Upper lobe of left lung (tissue), 6 donors: Measurements from ENCODE around the gene LIN7B. TPM values are rescaled to one million over a fixed set of nuclear protein-coding genes. Genes with fewer than 3 reads are reported as not detected.

ENCODE experiments used
- ATAC-seq, 2 donors: fragments of 200-7000 bp; cut with Tn5 transposase; one replicate each; pipeline ENCODE4 v1.9.1; 2022; ENCODE audit warnings: mild to moderate bottlenecking in 2 of 2, moderate library complexity in 2 of 2; ENCODE audit not compliant: low FRiP score in 2 of 2
- DNase-seq, 2 donors: peaks; one replicate each; pipeline ENCODE4 v3.0.0-alpha.2; 2019 to 2020
- H3K27ac ChIP-seq, 4 donors: fragments of 200-600 bp; sonication (generic); one replicate each; pipeline ENCODE4 v1.5.1; 2016 to 2019
- H3K27me3 ChIP-seq, 4 donors: fragments of 200-600 bp; sonication (generic); one replicate each; pipeline ENCODE4 v1.5.1; 2017 to 2019
- H3K36me3 ChIP-seq, 4 donors: fragments of 200-600 bp; sonication (generic); one replicate each; pipeline ENCODE4 v1.5.1; 2016 to 2019
- H3K4me1 ChIP-seq, 4 donors: fragments of 200-600 bp; sonication (generic); one replicate each; pipeline ENCODE4 v1.5.1; 2018 to 2019
- H3K4me3 ChIP-seq, 4 donors: fragments of 200-600 bp; sonication (generic); one replicate each; pipeline ENCODE4 v1.5.1; 2017 to 2019; ENCODE audit warnings: mild to moderate bottlenecking in 2 of 4, moderate library complexity in 1 of 4
- H3K9me3 ChIP-seq, 4 donors: fragments of 200-600 bp; sonication (generic); one replicate each; pipeline ENCODE4 v1.5.1; 2018 to 2019
- CTCF ChIP-seq, 6 experiments: fragments of 450-650 bp in 4 of 6; fragments of 200-600 bp in 2 of 6; sonication (generic) in 2 of 6; IDR thresholded peaks; one replicate each; pipeline ENCODE4 v1.5.1; 2016 to 2019; ENCODE audit warnings: antibody characterized with exemption in 6 of 6
- EP300 ChIP-seq, 4 donors: sonication (generic); formaldehyde crosslinking; IDR thresholded peaks; one replicate each; pipeline ENCODE4 v1.5.1; 2017; ENCODE audit warnings: antibody characterized with exemption in 4 of 4, control low read depth in 2 of 4
- POLR2A ChIP-seq, 4 donors: fragments of 450-650 bp; IDR thresholded peaks; one replicate each; pipeline ENCODE4 v1.5.1; 2016 to 2017; ENCODE audit warnings: antibody characterized with exemption in 4 of 4, mild to moderate bottlenecking in 2 of 4
- POLR2AphosphoS5 ChIP-seq, 2 donors: sonication (generic); formaldehyde crosslinking; IDR thresholded peaks; one replicate each; pipeline ENCODE4 v1.5.1; 2017; ENCODE audit warnings: antibody characterized with exemption in 2 of 2
- WGBS, 2 donors: methylation state at CpG; one replicate each; pipeline ENCODE4 v1.1.5; 2017 to 2018; 5-methylcytosine and 5-hydroxymethylcytosine counted together
- total RNA-seq, 6 donors: library from RNA; depleted of rRNA in 4 of 6; stranded (reverse); fragments of >200 nt in 4 of 6; gene quantifications; one replicate each; pipeline versions ENCODE4 v1.1.0 to v1.2.1, GENCODE V29; 2016 to 2021
- donor health status: DM: no; HTN: no; CAD: no; lungs with moderate emphysema.
- donor health status: DM: no; HTN: yes; CAD: no; lungs with severe emphysema.

LIN7B gene
- total RNA-seq, 6 donors from 2014 or later, result 3.1 to 10.2 (median 7.6) TPM

GRCh38 chr19:49085020-49085867 is 28.9 kb upstream of the LIN7B start, which contains the start of gene SNRNP70:
Gene SNRNP70 (plus strand): TSS chr19:49085451. CDS start chr19:49086415, 964 bp downstream.
- 0 to 1% methylated on average over 24 to 51 of the region's 89 CpGs for WGBS, 2 donors
- peaks cover 1 to 28% (median 19%) of the 10 kb centered on the region in 4 donors for H3K36me3 ChIP-seq
- peak within 1 kb of the TSS; percentile 93 to 100 (median 98) for H3K4me3 ChIP-seq
- peak in 1 of 4 donors; percentile 3 for TF ChIP-seq EP300 (IDR thresholded peaks at IDR 0.05)
- TF ChIP-seq POLR2AphosphoS5 (IDR thresholded peaks at IDR 0.05), result peak; percentile 93 to 97
- peak; percentile 55 to 96 (median 84) for TF ChIP-seq POLR2A (IDR thresholded peaks at IDR 0.05)
- TF ChIP-seq CTCF (IDR thresholded peaks at IDR 0.05), result peak in 3 of 6 experiments; percentile 21 to 60 (median 37)
- H3K4me1 ChIP-seq, result peaks cover 19 to 38% (median 23%) of the 10 kb centered on the region in 4 donors
- H3K27ac ChIP-seq, result peak within 1 kb of the TSS; percentile 89 to 95 (median 92)
- peak; percentile 98 to 100 for DNase-seq
- peak; percentile 99 for ATAC-seq
- no peaks in the 10 kb centered on the region for H3K27me3 ChIP-seq
- no peaks in the 10 kb centered on the region for H3K9me3 ChIP-seq

GRCh38 chr19:49085868-49086232 is 28.3 kb upstream of the LIN7B start:
- ATAC-seq (no peak), DNase-seq (no peak)
- peaks cover 19 to 38% (median 23%) of the 10 kb centered on the region in 4 donors for H3K4me1 ChIP-seq
- H3K27me3 ChIP-seq, result no peaks in the 10 kb centered on the region
- no peak for TF ChIP-seq EP300 (IDR thresholded peaks at IDR 0.05)
- no peak for TF ChIP-seq POLR2A (IDR thresholded peaks at IDR 0.05)
- no peak for TF ChIP-seq POLR2AphosphoS5 (IDR thresholded peaks at IDR 0.05)
- no peak for TF ChIP-seq CTCF (IDR thresholded peaks at IDR 0.05)
- 0 to 3% methylated on average over 14 of the region's 14 CpGs for WGBS, 2 donors
- no peaks in the 10 kb centered on the region for H3K9me3 ChIP-seq
- H3K36me3 ChIP-seq, result peaks cover 7 to 34% (median 25%) of the 10 kb centered on the region in 4 donors
- H3K27ac ChIP-seq, result peak overlapping the region; percentile 89 to 95 (median 92)
- H3K4me3 ChIP-seq, result peak overlapping the region; percentile 93 to 100 (median 98)

- WGBS, 2 donors, result 56 to 57% methylated on average over 11 of the region's 11 CpGs
- TF ChIP-seq POLR2AphosphoS5 (IDR thresholded peaks at IDR 0.05), result no peak
- no peak for TF ChIP-seq EP300 (IDR thresholded peaks at IDR 0.05)
- TF ChIP-seq CTCF (IDR thresholded peaks at IDR 0.05), result no peak
- H3K4me1 ChIP-seq, result peaks cover 19 to 38% (median 23%) of the 10 kb centered on the region in 4 donors
- ATAC-seq, result no peak
- peaks cover 12 to 39% (median 29%) of the 10 kb centered on the region in 4 donors for H3K36me3 ChIP-seq
- H3K4me3 ChIP-seq, result peak overlapping the region; percentile 93 to 100 (median 98)
- DNase-seq, result no peak
- no peaks in the 10 kb centered on the region for H3K27me3 ChIP-seq
- no peaks in the 10 kb centered on the region for H3K9me3 ChIP-seq
- H3K27ac ChIP-seq, result peak overlapping the region in 3 of 4 donors; percentile 91 to 95 (median 92)
Measured at GRCh38 chr19:49086296-49086695, 27.9 kb upstream of the LIN7B start.

- H3K4me3 ChIP-seq, result no peak overlapping the region
- TF ChIP-seq CTCF (IDR thresholded peaks at IDR 0.05) (no peak), POLR2A (IDR thresholded peaks at IDR 0.05) (no peak), POLR2AphosphoS5 (IDR thresholded peaks at IDR 0.05) (no peak), EP300 (IDR thresholded peaks at IDR 0.05) (no peak)
- peaks cover 19 to 89% (median 73%) of the 10 kb centered on the region in 4 donors for H3K36me3 ChIP-seq
- DNase-seq (no peak), ATAC-seq (no peak)
- H3K27ac ChIP-seq, result no peak overlapping the region
- no peaks in the 10 kb centered on the region for H3K9me3 ChIP-seq
- H3K4me1 ChIP-seq, result peaks cover 12 to 25% (median 13%) of the 10 kb centered on the region in 4 donors
- H3K27me3 ChIP-seq, result no peaks in the 10 kb centered on the region
- 91% methylated on average over 17 of the region's 17 CpGs for WGBS, 2 donors
Measured at GRCh38 chr19:49091391-49092038, 22.7 kb upstream of the LIN7B start.
